Measurements from ENCODE around the gene SUCO.

SUCO gene

DNA sequence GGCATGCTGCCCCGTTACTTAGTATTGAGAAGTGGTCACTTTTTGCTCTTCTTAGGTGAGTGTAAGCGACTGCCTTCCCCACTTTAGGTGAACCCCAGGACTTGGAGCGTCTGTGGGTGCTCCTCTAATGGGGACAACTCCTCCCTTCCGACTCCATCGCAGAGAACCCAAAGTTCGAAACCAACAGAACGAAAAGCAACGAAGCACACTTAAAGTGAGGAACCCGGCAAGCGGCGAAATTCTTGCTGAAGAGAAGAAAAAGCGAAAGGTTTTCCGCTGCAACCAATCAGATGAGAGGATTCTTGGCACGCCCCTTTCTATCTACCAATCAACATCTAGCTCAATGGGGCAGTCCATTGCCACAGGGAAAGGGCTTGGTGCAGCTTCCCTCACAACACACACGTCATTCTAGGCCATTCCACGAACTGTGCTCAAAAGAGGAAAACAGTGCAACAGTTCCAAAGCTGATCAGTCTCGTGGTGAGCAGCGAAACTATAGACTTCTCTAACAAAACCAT is 709 bp upstream of the SUCO start:
- peak; percentile 46 for DNase-seq (ENCODE audit: insufficient read length, low spot score)
- TF ChIP-seq, protein P1, sequence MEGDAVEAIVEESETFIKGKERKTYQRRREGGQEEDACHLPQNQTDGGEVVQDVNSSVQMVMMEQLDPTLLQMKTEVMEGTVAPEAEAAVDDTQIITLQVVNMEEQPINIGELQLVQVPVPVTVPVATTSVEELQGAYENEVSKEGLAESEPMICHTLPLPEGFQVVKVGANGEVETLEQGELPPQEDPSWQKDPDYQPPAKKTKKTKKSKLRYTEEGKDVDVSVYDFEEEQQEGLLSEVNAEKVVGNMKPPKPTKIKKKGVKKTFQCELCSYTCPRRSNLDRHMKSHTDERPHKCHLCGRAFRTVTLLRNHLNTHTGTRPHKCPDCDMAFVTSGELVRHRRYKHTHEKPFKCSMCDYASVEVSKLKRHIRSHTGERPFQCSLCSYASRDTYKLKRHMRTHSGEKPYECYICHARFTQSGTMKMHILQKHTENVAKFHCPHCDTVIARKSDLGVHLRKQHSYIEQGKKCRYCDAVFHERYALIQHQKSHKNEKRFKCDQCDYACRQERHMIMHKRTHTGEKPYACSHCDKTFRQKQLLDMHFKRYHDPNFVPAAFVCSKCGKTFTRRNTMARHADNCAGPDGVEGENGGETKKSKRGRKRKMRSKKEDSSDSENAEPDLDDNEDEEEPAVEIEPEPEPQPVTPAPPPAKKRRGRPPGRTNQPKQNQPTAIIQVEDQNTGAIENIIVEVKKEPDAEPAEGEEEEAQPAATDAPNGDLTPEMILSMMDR (IDR thresholded peaks at IDR 0.05; ENCODE audit: insufficient read depth, missing control alignments) = no peak
- FAIRE-seq = peak; percentile 99

DNA sequence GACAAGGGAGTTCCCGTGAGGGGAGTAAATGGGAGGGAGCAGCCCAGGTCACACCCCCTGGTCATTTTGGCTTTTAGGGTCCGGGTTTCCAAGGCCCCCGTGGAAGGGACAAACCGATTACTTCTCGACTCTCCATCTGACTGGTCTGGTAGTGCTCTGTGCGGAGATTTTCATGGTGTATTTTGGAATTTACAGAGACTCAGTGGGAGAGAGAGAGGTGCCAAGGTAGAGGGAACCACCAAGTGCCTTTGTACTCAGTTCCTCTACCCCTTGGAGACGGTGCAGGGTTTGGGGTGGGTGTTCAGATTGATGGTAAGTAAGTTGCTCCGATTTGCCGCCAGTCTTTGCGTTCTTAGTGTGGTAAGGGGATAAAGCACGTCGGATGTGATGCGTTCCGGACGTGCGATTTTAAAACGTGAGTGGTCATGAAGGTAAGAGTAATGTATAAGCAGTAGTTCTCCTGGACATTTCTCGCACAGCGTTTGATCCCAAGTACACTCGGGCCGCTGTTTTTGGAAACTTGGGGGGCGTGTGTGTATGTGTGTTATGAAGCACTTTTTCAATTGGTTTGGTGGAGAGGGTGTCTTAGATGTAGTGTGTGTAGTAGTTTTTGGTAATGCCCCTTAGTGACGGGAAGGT is 682 bp downstream of the SUCO start:
- TF ChIP-seq, protein P1 (IDR thresholded peaks at IDR 0.05; ENCODE audit: insufficient read depth, missing control alignments) = no peak
- FAIRE-seq (no peak), DNase-seq (ENCODE audit: insufficient read length, low spot score) (no peak)

DNA sequence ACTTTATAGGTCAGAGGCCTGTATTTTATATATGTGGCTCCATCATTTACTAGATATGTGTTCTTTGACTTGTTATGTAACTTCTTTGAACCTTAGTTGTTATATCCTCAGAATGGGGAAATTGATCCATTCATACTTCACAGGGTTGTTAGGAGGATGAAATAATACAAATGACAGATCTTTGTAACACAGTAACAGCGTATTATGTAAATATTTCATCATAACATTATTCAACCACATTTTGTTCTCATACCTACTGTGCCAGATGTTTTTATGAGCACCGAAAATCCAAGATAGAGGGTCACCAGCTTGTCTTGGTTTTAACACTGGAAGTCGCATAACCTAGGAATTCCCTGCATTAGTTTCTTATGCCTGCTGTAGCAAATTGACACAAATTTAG is 3.3 kb downstream of the SUCO start:
- TF ChIP-seq, protein P1 (IDR thresholded peaks at IDR 0.05; ENCODE audit: insufficient read depth, missing control alignments) = no peak
- DNase-seq (ENCODE audit: insufficient read length, low spot score) = no peak
- FAIRE-seq = no peak

DNA sequence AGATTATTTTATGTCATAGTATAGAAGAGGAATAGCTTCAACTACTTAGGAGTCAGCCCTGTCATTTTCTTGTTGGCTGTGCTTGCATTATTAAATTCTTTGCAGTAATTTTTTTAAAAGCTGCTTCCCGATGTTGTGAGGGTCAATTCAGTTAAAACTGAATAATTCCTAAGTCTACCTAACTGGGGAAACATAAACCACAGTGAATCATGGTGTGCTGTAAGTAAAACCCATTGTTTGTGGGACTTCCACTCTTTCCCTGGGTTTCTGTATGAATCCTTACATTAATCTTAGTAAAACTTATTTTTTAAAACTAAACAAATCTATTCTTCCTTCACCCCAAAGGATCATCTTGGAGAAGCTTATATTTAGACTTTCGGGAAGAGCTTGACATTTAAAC is 4.4 kb downstream of the SUCO start:
- no peak for DNase-seq (ENCODE audit: insufficient read length, low spot score)
- TF ChIP-seq, protein P1 (IDR thresholded peaks at IDR 0.05; ENCODE audit: insufficient read depth, missing control alignments) = no peak
- peak; percentile 44 for FAIRE-seq

DNA sequence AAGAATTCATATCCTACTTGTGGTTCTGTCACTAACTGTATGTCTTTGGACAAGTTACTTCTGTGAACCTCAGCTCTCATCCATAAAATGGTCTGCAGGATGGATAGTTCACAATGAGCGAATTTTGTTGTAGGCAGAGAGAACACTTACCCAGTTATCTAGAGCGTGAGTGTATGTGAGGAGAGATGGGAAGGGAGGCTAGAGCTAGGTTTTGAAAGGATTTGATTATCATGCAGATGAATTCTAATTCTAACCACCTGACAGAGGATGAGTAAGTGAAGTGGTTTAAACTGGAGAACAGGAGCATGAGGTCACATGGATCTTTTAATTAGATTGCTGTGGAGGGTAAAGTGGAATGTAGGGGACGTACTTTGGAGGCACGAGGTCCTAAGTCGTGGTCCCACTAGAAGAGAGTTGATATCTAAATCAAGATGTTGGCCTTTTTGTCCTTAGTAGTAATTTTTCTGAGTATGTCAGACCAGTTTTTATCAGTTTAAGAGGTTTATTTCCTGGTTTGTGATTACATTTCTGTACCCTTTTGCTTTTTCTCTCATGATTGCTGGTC is 5.0 kb downstream of the SUCO start:
- FAIRE-seq (peak; percentile 71), DNase-seq (ENCODE audit: insufficient read length, low spot score) (no peak)
- TF ChIP-seq, protein P1 (IDR thresholded peaks at IDR 0.05; ENCODE audit: insufficient read depth, missing control alignments) = no peak

DNA sequence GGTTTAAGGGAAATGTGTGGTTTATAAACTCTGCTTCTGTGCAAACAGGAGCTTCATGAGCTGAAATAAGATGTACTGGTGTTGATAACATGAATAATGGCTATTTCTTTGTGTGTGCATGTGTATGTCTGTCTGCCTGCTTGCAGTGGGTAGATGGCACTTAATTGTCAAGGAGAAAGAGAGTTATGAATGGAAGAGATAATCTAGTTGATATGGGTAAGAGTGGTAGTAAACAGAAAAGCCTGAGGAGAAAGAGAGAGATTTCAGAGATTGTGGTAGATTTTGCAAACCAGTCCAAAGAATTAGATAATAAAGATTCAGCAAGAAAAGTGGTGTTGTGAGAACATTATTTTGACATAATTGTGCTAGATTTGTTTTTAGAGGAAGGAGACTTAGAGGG is 7.7 kb downstream of the SUCO start:
- TF ChIP-seq, protein P1 (IDR thresholded peaks at IDR 0.05; ENCODE audit: insufficient read depth, missing control alignments) = no peak
- peak; percentile 84 for FAIRE-seq
- DNase-seq (ENCODE audit: insufficient read length, low spot score) = no peak

DNA sequence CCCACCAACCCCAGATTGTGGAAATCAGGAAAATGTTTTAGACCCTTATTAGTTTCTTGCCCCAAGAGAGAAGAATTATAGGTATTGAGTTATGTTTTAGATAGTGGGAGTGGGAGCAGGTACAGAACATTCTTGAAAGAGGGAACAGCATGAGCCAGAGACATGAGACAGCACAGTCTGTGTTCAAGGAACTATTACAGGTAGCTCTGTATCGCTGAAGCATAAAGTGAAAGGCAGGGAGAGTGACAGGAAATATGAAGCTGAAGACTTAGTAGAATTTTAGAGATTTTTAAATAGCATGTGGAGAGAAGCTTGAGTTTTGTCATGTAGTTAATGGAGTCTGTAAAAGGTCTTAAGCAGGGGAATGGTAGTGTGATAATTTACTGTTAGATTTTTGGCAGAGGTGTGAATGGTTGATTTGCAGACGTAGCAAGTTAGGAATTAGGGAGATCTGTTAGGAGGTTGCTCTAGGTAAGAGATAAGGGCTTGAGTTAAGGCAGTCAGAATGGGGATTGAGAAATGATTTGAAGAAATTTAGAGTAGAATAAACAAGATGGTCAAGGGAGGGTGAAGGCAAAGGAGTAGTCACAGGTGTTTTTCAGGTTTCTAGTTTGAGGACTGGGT is 11.6 kb downstream of the SUCO start:
- FAIRE-seq (no peak), DNase-seq (ENCODE audit: insufficient read length, low spot score) (no peak)
- TF ChIP-seq, protein P1 (IDR thresholded peaks at IDR 0.05; ENCODE audit: insufficient read depth, missing control alignments) = no peak

Measured in D721Med (cell line).